CD4-positive, alpha-beta T cell treated with Interleukin-4 for 4 hours (primary cell): ENCODE measurements around the gene ADCK1.
"Not testable (repeated sequence)": the region's sequence is repeated elsewhere in the genome, so short reads cannot be mapped to it uniquely, and the experiment has no call there.

ENCODE experiments used
- DNase-seq: peaks from one replicate; pipeline ENCODE4 v3.0.0-alpha.2; 2020

Gene ADCK1

DNA sequence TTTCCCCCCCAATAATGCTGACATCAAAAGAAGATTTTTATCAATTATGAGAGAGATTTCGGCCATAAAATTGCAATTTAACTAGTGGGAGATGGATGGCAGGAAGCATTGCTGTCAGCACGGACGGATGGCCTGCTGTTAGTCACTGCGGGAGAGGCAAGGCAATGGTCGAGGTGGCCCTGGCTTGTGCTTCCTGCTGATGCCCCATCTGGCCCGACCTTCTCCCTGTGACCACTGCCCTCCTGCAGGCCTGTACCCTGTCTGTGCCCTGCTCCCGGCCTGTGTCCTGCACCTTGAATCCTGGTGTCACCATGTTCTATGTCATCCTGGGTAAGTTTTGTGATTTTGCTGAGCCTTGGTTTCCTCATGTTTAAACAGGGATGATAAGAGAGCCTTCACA, 67.6 kb downstream of the ADCK1 start:
- no peak for DNase-seq

DNA sequence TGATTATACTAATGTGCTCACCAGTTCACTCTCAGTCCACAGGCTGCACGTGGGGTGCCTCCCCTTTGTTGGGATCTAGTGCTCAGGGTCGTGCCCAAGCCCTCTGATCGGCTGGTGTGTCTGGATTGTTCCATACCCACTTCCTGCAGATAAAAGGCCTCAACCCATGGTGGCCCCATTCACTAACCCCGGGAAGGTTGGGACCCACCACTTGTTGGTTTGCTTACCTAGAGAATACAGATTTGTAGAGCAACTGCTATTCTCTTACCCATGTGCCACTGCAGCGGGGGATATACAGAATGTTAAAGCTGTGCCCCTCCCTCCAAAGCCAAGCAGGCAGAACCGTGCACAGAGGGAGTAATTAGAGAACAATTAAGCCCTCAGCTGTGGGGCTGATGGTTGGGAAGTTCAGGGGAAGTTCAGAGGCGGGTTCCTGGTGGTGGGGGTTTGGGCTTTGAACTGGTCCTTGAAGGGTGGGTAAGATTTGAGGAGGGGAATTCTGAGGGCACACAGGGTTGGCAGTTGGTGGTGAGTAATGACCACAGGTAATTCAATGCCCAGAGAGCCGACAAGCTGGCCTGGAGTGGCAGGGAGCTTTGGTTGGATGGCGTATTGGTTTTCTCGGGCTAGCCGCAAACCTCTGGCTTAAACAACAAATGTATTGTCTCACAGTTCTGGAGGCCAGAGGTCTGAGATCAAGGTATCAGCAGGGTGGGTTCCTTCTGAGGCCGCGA, 68.8 kb downstream of the ADCK1 start:
- no peak for DNase-seq

DNA sequence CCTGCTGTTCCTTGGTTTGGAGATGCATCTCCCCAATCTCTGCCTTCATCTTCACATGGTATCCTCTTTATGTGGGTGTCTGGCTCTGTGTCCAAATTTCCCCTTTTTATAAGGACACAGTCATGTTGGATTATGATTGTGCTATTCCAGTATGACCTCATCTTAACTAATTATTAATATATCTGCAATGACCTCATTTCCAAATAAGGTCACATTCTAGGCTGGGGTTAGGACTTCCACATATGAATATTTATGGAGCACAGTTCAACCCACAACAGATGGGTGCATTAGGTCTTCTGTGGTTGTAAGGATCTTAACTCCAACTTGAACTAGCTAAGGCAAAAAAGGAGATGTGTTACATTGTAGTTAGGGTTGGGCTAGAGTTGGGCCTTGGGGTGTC, 69.4 kb downstream of the ADCK1 start:
- no peak for DNase-seq

DNA sequence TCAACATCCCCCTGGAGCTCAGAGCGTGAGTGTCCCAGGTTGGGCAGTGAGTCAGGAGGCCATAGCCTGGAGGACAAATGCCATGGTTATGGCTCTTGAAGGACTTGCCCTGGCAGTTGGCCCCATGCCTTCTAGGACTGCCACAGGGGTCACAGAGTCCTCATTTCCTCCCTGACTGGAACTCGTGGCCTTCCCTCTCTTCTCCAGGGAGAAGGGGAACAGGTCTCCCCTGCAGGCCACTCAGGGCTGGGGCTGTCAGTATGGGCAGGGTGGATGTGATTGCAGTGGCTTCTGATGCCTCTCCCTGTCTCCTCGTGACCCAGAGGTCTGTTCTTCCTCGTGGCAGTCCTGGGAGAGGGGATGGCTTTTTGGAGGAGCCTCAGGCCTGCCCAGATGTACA, 70.7 kb downstream of the ADCK1 start:
- no peak for DNase-seq

DNA sequence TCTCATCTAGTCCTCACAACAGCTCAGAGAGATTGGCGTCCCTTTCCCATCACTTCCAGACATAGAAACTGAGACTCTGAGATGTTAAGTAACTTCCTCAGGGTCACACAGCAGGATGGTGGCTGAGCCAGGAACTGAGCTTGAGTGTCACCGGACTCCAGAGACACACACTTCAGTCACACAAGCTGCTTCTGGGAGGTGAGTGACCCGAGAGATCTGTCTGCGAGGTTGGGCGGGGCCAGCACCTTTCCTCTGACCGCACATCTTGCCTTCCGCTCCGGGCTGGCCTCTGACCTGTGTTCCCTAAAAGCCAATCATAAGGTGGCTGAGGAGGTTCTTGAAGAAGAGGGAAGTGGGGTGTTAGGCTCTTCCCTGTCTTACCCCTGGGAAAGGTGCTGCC, 72.2 kb downstream of the ADCK1 start:
- no peak for DNase-seq

DNA sequence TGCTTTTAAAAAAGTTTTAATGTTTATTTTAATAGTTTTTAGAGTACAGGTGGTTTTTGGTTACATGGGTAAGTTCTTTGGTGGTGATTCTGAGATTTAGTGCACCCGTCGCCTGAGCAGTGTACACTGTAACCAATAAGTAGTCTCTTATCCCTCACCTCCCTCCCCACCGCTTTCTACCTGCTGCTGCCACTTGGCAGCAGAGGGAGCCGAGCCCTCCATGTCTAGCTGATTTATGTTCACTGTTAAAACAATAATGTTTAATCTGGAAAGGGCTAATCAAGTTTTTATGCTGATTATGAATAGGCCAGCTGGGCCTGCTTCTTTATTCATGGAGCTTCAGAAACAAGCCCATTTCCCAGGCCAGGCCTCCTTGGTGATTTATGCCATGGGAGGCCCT, 73.1 kb downstream of the ADCK1 start:
- no peak for DNase-seq

DNA sequence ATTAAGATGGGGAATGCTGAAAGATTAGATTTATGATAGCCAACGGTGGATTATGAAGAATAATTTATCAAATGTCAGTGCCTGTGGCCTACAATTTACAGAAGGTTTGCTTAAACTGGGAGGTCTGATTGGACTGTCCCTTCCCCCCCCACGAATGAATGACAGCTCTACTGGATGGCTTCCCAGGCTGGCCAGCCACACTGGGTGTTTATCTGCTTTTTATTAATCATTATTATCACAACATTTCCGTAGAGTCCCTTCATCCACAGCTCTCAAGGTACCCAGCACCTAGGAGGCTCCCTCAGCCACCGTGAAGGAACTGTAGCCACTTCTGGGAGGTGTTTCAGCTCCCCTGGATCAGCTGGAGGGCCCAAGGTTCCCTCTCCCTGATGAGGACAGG, 78.9 kb downstream of the ADCK1 start:
- DNase-seq, result no peak

DNA sequence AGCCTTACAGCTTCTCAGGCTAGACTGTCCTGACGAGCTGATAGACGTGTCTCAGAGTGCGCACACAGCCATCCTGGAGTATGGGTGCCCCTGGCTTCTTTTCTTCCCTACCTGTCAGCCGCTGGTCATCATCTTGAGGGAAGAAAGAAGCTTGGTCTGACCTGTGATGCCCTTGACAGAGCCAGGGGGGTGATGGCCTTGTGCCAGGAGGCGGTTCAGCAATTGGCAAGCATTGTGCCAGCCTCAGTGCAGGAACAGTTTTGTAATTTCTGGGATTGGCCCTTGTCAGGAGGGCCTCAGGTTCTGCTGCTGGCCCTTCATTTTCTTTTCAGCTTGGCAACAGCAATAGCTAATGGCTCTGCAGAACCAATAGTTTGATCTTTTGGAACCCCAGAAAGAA, 80.1 kb downstream of the ADCK1 start:
- DNase-seq, result no peak

DNA sequence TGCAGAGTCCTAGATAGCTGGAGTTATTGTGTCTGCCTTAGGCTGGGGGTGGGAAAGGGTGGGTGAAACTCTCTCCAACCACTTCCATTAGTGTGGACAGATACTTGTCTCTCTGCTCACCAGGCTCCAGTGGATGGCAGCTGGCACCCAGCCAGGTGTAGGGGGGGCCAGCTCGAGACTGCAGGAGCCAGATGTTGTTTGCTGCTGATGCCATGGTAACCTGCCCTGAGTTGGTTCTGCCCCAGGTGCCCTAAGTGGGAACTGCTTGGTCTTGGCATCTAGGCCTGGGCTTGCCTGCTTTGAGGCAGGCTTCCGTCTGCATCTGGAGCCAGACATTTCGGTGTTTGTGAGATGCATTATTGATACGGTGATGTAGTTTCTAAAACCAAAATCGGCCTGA, 82.2 kb downstream of the ADCK1 start:
- DNase-seq, result no peak

DNA sequence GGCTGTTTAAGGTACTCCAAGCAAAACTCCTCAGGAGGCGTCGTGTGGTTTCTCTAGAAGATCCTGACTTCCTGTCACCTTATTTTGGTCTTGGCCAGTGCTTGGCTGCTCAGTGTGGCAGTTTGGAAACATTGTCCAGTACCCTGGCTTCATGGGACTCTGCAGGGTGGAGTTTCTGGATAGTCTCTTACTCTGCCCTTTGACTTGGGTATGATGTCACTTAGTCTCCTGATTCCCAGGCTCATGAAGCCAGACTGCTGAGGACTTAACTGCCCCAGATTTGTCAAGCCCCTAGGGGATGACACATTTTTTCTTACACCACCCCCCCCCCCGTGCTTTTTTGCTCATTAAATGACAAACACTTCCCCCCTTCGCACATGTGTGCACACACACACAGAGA, 82.7 kb downstream of the ADCK1 start:
- DNase-seq, result no peak

DNA sequence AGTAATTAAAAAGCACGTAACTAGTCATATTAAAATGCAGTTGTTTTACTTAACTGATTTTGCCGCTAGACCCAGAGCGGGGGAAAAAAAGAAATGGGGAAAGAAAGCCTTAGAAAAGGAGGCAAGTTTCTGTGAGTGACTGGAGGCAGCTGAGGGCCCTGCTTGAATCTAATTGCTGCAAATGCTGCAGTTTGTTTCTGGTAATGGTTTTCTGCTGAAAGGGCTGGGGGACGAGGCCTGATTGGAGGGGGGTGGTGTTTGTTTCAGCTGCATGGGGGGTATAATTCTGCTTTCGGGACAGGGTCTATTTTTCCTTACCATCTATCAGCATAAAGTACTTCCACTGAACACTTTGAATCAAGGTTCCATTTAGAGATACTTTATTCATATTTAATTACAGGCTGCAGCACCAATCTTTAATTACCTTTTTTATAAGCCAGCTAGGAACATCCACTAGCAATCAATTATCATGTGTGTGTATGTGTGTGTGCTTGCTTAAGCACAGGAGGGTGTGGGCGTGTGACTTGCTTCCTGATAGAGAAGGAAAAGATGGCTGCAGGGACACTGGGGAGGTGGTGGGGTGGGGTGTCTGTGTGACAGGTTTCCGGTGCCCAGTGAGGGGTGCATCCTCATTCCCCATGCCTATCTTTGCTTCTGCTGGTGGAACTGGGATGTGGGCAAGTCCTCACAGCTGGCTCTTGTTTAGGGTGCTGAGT, 83.4 kb downstream of the ADCK1 start:
- DNase-seq, result no peak

DNA sequence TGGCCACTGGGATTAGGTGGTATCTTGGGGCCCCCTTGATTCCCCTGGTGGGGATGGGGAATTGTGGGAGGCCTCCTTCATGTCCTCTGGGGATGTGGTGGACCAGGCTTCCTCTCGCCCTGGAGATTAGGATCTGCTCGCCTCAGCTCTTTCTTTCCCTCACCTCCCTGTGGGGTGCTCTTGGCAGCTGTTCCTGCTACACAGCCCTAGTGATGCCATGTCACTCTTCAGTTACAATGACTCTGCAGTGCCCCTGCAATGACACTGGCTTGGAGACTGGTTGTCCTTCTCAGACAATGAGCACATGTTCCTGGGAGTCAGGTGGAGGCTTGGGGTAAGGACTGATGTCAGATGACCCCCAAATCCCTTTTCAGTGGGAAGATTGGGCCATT, 83.9 kb downstream of the ADCK1 start:
- no peak for DNase-seq

DNA sequence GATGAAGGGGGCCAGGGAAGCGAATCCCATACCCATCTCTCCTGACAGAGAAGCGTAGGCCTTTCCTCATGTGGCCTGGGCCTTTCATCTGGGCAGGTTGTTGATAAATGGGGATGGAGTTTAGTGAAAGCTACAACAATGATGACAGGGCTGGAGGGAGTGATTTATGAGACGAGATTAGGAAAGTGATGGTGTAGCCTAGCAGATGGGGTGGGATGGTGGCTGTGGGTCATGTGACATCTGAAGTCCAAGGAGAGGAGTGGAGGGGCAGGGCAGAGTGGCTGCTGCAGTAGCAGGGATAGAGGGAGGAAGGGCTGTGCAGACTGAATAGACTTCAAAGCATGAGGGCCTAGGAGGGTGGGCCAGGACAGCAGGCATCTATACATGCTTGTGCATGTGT, 85.5 kb downstream of the ADCK1 start:
- no peak for DNase-seq

DNA sequence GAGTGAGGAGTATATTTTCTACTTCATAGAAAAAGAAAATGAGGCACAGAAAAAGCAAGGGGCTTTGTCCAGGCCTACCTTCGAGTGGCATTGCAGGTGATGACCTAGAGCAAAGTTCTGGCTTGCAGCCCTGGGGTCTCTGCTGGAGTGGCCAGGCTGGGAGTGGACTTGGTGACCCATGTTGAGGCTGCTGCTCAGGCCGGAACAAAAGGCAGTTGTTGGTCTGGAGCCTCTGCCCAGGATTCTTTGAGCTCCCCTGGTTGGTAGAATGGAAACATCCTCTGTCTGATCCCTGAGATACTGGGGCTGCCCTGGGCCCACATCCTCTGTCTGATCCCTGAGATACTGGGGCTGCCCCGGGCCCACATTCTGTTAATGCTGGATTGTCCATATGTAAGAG, 86.1 kb downstream of the ADCK1 start:
- no peak for DNase-seq

DNA sequence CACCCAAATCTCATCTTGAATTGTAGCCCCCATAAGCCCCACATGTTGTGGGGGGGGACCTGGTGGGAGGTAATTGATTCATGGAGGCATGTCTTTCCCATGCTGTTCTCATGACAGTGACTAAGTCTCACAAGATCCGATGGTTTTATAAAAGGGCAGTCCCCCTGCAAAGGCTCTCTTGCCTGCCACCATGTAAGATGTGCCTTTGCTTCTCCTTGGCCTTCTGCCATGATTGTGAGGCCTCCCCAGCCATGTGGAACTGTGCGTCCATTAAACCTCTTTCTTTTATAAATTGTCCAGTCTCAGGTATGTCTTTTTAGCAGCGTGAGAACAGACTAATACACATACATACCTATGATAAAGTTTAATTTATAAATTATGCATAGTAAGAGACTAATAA, 89.0 kb downstream of the ADCK1 start:
- not testable (repeated sequence) for DNase-seq

DNA sequence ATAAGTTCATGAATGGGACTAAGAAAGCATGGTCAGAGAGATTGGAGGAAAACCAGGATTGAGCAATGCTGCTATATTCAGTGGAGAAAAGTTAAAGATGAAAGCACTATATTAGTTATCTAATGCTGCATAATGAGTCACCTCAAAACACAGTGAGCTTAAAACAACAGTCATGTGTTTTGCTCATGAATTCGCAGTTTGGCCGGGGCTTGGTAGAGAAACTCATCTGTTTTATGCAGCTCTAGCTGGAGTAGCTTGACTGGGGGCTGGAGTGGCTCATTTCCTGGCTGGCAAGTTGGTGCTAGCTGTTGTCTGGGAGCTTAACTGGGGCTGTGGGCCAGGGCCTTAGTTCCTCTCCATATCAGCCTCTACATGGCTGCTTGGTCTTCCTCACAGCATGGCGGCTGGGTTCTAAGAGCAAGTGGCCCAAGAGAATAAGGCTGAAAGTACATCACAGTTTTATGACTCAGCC, 90.1 kb downstream of the ADCK1 start:
- no peak for DNase-seq

DNA sequence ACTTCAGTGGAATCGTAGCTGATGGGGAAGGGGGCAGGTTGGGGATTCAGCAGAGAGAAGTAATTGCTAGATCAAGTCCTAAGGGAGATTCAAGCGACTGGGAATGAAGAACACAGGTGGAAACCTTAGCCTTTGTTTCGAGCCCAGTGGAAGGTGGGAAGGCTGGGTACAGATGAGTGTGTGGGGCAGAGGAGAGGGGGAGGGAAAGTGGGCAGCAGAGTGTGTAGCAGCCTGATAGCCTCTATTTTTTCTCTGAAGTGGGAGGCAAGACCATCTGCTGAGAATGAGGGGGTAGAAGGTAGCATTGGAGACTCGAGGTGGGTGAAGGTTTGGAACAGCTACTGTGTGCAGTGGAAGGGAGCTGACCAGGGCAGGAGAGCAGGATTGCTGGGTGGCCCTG, 91.0 kb downstream of the ADCK1 start:
- DNase-seq, result no peak

DNA sequence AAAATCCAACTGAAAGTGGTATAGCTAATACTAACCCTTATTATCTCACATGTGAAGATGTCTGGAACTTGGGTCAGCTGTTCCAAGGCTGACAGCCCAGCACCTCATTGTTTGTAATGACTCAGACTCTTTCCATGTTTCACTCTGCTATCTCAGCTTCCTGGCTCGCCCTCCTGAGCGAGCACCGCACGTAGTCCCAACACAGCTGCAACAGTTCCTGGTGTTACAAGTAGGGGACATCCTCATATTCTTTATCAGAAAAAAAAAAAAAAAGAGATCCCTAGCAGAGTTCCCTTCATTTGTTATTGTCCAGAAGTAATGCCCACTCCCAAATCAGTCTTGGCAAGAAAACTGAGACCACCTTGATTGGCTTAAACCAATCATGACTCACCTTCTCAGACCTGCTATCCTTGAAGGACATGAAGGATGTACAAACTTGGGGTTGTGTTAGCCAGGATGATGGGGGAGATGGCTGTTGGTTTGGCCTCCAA, 92.5 kb downstream of the ADCK1 start:
- DNase-seq, result no peak

DNA sequence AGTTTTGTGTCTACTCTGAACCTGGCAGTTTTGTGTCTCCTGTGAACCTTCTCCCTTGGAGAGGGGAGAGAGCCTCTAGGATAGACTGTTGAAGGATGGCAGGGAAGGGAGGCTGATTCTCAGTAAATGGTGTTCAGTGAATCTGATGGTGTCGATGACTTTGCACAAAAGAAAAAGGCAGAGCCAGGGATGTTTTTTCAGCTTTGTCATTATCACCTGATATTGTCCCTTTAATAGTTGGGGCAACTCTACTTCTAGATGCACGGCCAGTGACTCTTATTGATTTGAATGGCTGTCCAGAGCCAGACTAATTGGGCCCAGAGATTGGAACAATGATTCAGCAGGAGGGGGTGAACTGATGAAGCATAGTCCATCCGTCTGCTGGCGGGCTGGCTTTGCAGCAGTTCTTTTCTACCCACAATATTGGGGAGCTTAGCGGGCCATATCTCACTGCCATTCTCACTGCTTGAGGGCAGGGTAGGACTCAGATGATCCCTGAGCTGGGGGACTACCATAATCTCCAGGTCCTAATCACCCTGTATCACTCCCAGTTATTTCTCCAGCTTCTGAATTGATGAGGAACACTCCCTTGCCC, 93.1 kb downstream of the ADCK1 start:
- no peak for DNase-seq

DNA sequence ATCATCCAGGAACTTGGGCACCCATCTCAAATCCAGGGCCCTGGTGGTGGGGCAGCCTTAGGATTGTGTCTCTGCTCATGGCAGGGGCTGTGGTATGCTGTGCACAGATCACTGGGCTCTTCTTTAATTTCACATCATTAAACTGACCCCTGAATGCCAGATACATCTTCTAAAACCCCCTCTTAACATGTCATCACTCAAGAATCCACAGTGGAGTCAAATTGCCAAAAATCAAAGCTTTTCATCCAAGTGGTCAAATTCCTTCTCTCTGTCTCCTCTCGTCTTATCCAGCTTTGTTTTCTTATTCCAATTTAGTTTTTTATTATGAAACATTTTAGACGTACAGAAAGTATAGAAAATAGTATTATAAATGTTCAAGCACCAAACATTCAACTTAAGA, 97.5 kb downstream of the ADCK1 start:
- no peak for DNase-seq

DNA sequence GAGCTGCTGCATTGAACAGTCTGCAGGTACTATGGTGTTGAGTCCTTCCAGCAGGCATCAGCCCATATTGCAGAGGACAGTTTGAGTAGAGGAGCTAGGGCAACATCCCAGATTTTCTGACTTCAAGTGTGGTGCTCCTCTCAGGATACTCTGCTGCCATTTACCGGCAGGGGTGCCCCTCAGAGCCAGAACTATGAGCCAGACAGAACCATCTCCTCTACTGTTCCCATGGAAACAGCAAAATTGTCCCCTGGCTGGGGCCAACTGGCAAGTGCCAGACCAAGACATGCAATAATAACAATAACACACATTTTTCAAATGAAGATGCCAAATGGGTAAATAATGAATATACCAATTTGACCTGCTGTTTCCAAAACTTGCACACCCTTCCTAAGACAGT, 102.9 kb downstream of the ADCK1 start:
- no peak for DNase-seq

DNA sequence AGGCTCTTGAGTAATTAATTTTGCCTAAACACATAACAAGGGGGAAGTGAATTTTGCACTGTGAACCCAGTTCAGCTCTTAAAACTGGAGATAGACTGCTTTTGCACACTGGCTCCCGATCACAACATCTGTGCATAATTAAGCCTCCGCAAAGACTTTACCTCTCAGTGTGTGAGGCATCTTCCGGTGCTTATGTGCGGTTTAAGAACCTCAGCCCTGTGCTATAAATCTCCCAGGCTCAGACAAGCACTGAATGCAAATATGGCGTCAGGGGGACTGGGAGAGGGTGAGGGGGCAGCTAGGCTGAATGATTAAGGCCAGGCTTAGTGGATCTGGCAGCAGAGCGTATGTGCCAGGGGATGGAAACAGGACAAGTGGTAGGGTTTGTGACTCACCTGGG, 103.3 kb downstream of the ADCK1 start:
- no peak for DNase-seq

DNA sequence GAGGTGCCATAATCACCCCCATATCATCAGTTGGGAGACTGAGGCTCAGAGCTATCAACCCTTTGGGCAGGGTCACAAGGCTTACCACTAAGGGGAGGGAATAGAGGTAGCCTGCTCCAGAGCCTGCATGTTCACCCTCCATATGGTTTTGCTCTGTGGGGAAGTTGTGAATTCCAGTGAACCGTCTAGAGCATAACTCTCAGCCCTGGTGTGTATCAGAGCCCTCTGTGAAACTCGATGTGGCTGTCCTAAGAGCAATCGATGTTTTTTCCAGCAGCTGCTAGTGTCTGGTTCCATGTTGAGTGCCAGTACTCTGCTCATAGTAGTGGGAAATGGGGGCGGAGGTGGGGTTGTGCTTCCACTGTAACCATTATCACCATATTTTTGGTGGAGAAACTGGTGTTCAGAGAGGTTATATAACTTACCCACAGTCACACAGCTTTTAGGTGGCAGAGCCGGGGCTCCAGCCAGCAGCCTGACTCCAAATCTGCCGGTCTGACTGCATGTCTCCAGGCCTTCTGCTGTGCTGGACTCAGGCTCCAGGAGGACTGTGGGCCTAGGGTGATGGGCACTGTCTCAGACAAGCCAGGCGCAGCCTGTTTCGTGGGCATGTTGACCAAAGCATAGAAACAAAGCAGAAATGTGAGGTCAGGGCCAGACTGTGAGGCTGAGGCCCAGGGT, 104.2 kb downstream of the ADCK1 start:
- DNase-seq, result no peak

DNA sequence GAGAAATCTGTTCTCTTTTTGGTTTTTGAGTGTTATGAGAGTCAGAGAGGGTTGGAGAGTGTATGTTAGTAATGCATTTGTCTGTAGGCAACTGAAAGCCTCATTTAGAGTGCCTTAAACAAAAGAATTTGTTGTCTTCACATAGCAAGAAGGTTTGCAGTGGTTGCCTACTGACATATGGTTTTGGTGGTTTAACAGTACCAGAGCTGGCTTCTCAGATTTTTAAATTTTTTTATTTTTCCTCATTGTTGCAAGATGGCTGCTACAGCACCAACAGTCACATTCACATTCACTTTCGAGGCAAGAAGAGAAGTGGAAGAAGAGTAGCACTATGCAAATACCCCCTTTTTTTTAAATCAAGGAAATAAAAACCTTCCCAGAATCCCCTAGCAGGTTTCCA, 106.5 kb downstream of the ADCK1 start:
- DNase-seq, result no peak
